ENCODE results near the gene MAP3K8.

- TF ChIP-seq CTCF (conservative IDR thresholded peaks at IDR 0.05 in 1 of 2, IDR thresholded peaks at IDR 0.05 in 1 of 2; ENCODE audit: extremely low read depth in 1 of 2, insufficient read depth in 1 of 2, low read depth in 1 of 2, low read length in 2 of 2) (no peak), EZH2 (IDR thresholded peaks at IDR 0.05; ENCODE audit: borderline replicate concordance, low read length) (no peak)
Observed at GRCh38 chr10:30462513-30462912, 28.5 kb downstream of the MAP3K8 start.

All from mammary epithelial cell (primary cell).